A549 (cell line): ENCODE results near the gene PCYT1B.

ENCODE experiments used
- CEBPB ChIP-seq, 2 experiments: fragments of >200 bp in 1 of 2; sonication (Bioruptor Twin) in 1 of 2; formaldehyde crosslinking in 1 of 2; IDR thresholded peaks; 2 replicates each; pipeline ENCODE4 v1.6.1; 2012 to 2016
- CHD2 ChIP-seq: fragments of 150-350 bp; IDR thresholded peaks from 2 replicates; pipeline ENCODE4 v1.6.1; 2014; ENCODE audit warnings: low read length; ENCODE audit not compliant: partially characterized antibody
- CTCF ChIP-seq: fragments of >200 bp; sonication (Bioruptor Twin); formaldehyde crosslinking; IDR thresholded peaks from 3 replicates; pipeline ENCODE4 v1.5.1; 2016
- KDM5A ChIP-seq: fragments of 200-600 bp; sonication (generic); IDR thresholded peaks from 2 replicates; pipeline ENCODE4 v1.6.1; 2016; ENCODE audit warnings: antibody characterized with exemption, mild to moderate bottlenecking
- MAX ChIP-seq: IDR thresholded peaks from 2 replicates; pipeline ENCODE4 v1.6.1; 2012
- POLR2A ChIP-seq: IDR thresholded peaks from 2 replicates; pipeline ENCODE4 v1.6.1; 2012; ENCODE audit warnings: mild to moderate bottlenecking, low read length
- REST ChIP-seq: fragments of 200-600 bp; sonication (generic); IDR thresholded peaks from 2 replicates; pipeline ENCODE4 v1.6.1; 2016; ENCODE audit warnings: antibody characterized with exemption, mild to moderate bottlenecking, moderate library complexity
- USF2 ChIP-seq: fragments of 450-650 bp; IDR thresholded peaks from 2 replicates; pipeline ENCODE4 v1.6.1; 2014; ENCODE audit warnings: antibody characterized with exemption

GRCh38 chrX:24567169-24567568 is 80.0 kb downstream of the PCYT1B start:
- TF ChIP-seq CTCF: no peak
- TF ChIP-seq POLR2A: no peak
- no peak for TF ChIP-seq CHD2
- TF ChIP-seq USF2: no peak
- no peak for TF ChIP-seq REST
- no peak for TF ChIP-seq CEBPB (IDR thresholded peaks at IDR 0.05)
- no peak for TF ChIP-seq KDM5A
- TF ChIP-seq MAX: no peak
